ENCODE data around the gene ACCSL. TPM values are rescaled to one million over a fixed set of nuclear protein-coding genes. Genes with fewer than 3 reads are reported as not detected.

Gene ACCSL
- polyA plus RNA-seq, 1 experiment, result not detected

DNA sequence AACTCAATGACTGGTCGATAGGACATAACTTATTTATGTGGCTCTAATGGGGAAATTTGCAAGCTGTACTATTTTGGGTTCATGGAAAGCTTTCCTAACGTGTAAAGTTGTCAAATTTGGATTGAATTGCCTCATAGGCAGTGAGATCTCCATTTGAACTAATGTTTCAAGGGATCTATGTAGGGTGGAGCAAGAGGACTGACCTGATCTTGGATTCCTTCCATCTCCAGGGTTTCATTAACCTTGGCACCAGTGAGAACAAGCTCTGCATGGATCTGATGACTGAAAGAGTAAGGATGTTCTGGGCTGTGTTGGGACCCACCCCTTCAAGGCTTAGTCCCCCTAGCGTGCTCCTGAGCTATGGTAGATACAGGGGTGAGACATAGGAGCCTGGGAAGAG, 2.1 kb downstream of the ACCSL start:
- H3K27me3 ChIP-seq (ENCODE audit: control insufficient read depth, insufficient read depth, low read length), result peaks cover 4% of the 10 kb centered on the region
- CTCF ChIA-PET, result no interaction called here
- DNase-seq (ENCODE audit: low read depth), result no peak
- POLR2A ChIA-PET, result no interaction called here
- no peaks in the 10 kb centered on the region for H3K36me3 ChIP-seq (ENCODE audit: control insufficient read depth, insufficient read depth, low read length)
- no peak overlapping the region for H3K4me3 ChIP-seq (ENCODE audit: low read depth, low read length)
- TF ChIP-seq, protein P1, sequence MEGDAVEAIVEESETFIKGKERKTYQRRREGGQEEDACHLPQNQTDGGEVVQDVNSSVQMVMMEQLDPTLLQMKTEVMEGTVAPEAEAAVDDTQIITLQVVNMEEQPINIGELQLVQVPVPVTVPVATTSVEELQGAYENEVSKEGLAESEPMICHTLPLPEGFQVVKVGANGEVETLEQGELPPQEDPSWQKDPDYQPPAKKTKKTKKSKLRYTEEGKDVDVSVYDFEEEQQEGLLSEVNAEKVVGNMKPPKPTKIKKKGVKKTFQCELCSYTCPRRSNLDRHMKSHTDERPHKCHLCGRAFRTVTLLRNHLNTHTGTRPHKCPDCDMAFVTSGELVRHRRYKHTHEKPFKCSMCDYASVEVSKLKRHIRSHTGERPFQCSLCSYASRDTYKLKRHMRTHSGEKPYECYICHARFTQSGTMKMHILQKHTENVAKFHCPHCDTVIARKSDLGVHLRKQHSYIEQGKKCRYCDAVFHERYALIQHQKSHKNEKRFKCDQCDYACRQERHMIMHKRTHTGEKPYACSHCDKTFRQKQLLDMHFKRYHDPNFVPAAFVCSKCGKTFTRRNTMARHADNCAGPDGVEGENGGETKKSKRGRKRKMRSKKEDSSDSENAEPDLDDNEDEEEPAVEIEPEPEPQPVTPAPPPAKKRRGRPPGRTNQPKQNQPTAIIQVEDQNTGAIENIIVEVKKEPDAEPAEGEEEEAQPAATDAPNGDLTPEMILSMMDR (IDR thresholded peaks at IDR 0.05; ENCODE audit: insufficient read depth, low read depth, low read length), result no peak

DNA sequence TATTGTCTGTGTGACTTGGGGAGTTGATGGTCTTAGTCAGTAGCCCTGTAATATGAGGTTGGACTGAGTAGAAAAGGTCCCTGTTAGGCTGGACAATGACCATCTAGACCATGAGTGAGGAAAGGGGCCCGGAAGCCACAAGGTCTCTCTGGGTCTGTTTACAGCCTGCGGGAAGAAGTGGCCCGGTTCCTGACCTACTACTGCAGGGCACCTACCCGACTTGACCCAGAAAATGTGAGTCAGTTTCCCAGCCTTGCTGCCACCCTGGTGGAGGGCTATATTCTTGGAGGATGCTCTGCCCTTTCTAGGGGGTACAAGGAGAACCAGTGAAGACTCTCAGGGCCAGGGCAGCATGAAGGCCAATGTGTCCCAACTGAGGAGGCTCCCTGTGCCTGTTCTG, 3.4 kb downstream of the ACCSL start:
- Histone ChIP-seq H3K36me3 (ENCODE audit: control insufficient read depth, insufficient read depth, low read length) (no peaks in the 10 kb centered on the region), H3K4me3 (ENCODE audit: low read depth, low read length) (no peak overlapping the region), H3K27me3 (ENCODE audit: control insufficient read depth, insufficient read depth, low read length) (peaks cover 7% of the 10 kb centered on the region)
- ChIA-PET CTCF (no interaction called here), POLR2A (no interaction called here)
- no peak for DNase-seq (ENCODE audit: low read depth)
- TF ChIP-seq, protein P1 (IDR thresholded peaks at IDR 0.05; ENCODE audit: insufficient read depth, low read depth, low read length), result no peak

DNA sequence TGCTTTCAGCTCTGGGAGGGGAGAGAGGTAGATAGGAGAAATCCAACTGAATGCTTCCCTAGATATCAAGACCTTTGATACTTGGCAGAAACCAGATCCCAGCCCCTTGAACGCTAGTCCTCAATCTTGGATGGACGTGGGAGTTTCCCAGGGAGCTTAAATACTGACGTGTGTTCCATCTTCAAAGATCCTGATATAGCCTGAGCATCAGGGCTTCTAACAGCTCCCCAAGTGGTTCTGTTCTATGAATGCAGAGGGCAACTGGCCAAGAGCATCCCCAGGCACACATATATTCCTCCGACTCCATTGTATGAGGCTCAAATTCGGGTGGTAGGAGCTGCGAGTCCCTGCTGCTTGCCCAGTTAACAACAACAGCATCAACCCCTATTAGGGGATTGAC, 9.6 kb downstream of the ACCSL start:
- Histone ChIP-seq H3K36me3 (ENCODE audit: control insufficient read depth, insufficient read depth, low read length) (no peaks in the 10 kb centered on the region), H3K4me3 (ENCODE audit: low read depth, low read length) (no peak overlapping the region), H3K27me3 (ENCODE audit: control insufficient read depth, insufficient read depth, low read length) (peaks cover 8% of the 10 kb centered on the region; the same call in 1 of the 2 replicates)
- no peak for DNase-seq (ENCODE audit: low read depth)
- CTCF ChIA-PET, result interaction anchor here (0.6 to 2.1 kb wide), 6 partner anchors 9 to 167 kb away, joined by 3 to 11 read pairs (median 3); partner anchors contain the start of gene ACCS
- TF ChIP-seq, protein P1 (IDR thresholded peaks at IDR 0.05; ENCODE audit: insufficient read depth, low read depth, low read length), result no peak
- POLR2A ChIA-PET, result no interaction called here

DNA sequence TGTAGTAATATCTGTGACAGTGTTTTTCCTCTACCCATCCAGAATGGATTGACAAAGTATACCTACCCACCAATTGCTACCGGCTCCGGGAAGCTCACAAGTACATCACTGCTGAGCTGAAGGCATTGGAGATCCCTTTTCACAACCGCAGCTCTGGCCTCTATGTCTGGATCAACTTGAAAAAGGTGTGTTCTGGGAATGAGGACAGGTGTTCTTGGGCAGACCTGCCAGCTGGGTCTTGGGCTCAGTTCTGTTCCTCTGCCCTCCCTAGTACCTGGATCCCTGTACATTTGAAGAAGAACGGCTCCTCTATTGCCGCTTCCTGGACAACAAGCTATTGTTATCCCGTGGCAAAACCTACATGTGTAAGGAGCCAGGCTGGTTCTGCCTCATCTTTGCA, 10.5 kb downstream of the ACCSL start:
- DNase-seq (ENCODE audit: low read depth), result no peak
- CTCF ChIA-PET, result interaction anchor here (1.6 to 2.1 kb wide), 2 partner anchors 39 to 168 kb away, joined by 3 to 11 read pairs; no protein-coding TSS in a partner anchor
- TF ChIP-seq, protein P1 (IDR thresholded peaks at IDR 0.05; ENCODE audit: insufficient read depth, low read depth, low read length), result no peak

DNA sequence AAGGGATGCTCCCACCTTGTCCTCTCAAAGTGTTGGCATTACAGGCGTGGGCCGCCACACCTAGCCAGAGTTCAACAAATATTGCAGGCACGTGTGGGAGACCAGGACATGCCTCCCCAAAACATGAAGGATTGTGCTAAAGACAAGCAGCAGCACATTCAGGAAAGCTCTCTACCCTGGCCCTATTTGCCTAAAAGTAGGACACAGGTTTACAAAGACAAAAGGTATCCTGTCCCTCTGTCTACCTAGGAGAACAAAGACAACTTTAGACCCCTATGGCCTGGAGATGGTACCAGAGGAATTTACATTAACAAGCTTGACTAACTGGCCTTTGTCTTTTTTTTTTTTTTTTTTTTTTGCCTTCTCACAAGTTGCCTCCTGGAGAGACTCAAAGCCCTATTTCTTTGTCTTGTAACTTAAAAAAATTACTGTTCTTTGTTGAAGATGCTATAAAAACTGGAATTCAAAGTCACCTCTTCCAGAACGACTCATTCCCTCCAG, 17.4 kb downstream of the ACCSL start:
- no peak for DNase-seq (ENCODE audit: low read depth)
- POLR2A ChIA-PET, result interaction anchor here (0.6 kb wide), 1 partner anchor 1022 kb away, joined by 3 read pairs; no protein-coding TSS in a partner anchor
- Histone ChIP-seq H3K4me3 (ENCODE audit: low read depth, low read length) (no peak overlapping the region), H3K27me3 (ENCODE audit: control insufficient read depth, insufficient read depth, low read length) (no peaks in the 10 kb centered on the region), H3K36me3 (ENCODE audit: control insufficient read depth, insufficient read depth, low read length) (no peaks in the 10 kb centered on the region; the same call in 1 of the 2 replicates)
- CTCF ChIA-PET, result interaction anchor here (0.6 to 1.9 kb wide), 3 partner anchors 13 to 639 kb away, joined by 3 to 6 read pairs (median 4); no protein-coding TSS in a partner anchor
- TF ChIP-seq, protein P1 (IDR thresholded peaks at IDR 0.05; ENCODE audit: insufficient read depth, low read depth, low read length), result no peak

More for the DNA sequence above, 10.5 kb downstream of the ACCSL start:
- H3K27me3 ChIP-seq (ENCODE audit: control insufficient read depth, insufficient read depth, low read length), result peaks cover 8% of the 10 kb centered on the region; the same call in 1 of the 2 replicates
- no peaks in the 10 kb centered on the region for H3K36me3 ChIP-seq (ENCODE audit: control insufficient read depth, insufficient read depth, low read length)
- no peak overlapping the region for H3K4me3 ChIP-seq (ENCODE audit: low read depth, low read length)
- POLR2A ChIA-PET, result no interaction called here
